Stimulated activated CD8-positive, alpha-beta memory T cell treated with anti-CD3 and anti-CD28 coated beads, Interleukin-12 subunit alpha, Interleukin-12 subunit beta, amount 100 ng/mL, for 4 hours (primary cell): ENCODE results near the gene LRRC4C.

Experiments
- DNase-seq: peaks from one replicate; pipeline ENCODE4 v3.0.0-alpha.2; 2020; ENCODE audit warnings: low read depth

The LRRC4C gene

GRCh38 chr11:40370821-40371616 is 1088.4 kb downstream of the LRRC4C start:
- DNase-seq = no peak

DNA sequence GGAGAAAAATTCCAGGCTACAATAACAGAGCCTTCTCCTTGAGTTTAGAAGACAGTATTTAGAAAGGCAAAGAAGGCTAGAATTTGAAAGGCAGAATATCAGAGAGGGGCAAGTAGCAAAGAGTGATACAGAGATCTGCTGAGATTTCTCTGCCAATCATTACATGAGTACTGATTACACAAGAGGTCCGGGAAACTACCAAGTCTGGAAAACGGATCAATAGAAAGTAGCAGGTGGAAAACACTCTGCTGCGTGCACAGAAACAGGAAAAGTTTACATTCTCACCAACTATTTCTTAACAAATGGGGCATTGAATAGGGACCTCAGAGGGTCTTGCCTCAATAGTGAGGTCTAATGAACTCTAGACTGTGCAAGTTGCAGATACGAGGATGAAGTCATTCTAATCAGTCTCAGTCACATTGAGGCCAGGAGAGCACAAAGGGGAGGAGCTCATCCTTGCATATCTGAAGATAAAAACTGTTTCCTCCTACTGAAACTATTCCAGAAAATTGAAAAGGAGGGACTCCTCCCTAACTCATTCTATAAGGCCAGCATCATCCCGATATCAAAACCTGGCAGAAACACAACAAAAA is 1099.2 kb downstream of the LRRC4C start:
- DNase-seq = no peak

- no peak for DNase-seq
These were observed 1105.3 kb downstream of the LRRC4C start for GRCh38 chr11:40354121-40354520.

DNA sequence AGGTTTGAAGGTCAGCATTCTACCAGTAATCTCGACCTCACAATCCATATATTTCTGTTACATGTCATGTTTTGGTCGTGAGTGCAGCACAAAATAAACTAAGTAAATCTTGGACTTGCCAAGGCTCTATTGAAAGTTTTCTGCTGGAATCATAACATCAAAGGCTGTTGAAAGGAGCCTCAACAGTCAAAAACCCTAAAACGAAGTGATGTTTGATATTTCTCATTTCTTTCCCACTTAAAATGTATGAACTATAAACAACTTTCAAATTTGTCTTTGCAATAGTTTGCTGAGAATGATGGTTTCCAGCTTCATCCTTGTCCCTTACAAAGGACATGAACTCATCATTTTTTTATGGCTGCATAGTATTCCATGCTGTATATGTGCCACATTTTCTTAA is 1118.5 kb downstream of the LRRC4C start:
- DNase-seq = no peak

DNA sequence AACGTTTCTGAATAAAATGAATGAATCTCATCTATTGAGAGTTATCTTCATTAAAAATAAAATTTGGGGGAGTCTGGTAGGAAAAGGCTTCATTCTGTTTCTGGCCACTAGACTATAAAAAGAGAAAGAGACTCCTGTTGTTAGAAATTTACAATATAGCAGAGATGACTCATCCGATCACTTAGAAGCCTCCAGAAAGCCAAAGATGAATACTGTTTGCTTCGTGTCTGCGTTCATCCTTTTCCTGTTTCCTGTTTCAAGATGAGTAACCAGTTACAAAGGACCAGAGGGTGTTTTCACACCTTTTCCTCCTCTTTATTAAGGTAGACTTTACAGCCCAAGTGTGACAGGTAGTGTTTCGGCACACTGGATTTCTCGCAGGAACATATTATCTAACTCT is 1120.7 kb downstream of the LRRC4C start:
- DNase-seq = no peak

DNA sequence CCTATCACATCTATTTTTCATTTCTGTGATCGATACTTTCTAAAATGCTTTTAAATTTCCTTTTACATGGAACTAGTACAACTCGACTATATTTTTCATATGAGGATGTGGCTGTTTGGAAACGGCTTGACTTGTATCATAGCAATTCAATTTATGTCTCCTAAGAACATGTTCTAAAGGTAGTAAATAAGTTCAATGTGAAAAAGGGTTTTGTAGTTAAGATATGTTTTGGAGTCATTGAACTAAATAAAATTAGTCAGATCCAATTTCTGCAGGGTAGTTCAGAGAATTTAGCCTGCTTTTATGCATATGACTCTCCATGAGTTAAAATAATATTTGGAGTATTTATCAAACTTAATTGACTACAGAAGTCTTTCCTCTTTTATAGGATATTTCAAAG is 1121.4 kb downstream of the LRRC4C start:
- no peak for DNase-seq

- DNase-seq = no peak
These were observed 1122.3 kb downstream of the LRRC4C start for GRCh38 chr11:40337118-40337517.

DNA sequence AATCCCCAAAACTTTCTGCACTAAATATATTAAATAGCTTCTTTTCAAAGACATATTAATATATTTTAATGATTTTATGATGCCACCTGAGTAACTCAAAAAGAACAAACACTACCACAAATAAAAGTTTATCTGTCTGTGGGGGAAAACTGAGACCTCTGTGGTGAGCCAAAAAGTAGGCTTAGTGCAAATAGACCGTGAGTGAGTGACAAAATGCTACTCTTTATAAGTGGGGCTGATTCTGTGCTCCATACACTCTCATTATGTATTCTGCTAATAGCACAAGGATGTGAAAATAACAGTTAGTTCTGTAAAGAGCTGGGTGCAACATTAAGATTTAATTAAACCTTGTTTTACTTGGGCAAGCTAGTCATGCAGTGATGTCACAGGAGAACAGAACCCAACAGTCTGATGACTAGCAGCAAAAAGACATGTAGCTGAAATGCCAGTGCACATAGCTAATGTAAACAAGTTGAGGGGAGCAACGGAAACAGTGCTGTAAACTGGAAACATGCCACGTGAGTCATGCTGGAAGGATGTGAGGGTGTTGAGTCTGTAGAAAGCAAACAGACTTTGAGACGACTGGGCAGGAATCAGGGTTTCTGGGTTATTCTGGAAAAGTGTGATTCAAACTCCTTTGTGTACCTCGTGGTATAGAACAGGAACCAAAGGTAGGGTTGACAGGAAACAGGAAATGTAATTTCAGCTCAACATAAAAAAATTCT is 1130.4 kb downstream of the LRRC4C start:
- DNase-seq = no peak

DNA sequence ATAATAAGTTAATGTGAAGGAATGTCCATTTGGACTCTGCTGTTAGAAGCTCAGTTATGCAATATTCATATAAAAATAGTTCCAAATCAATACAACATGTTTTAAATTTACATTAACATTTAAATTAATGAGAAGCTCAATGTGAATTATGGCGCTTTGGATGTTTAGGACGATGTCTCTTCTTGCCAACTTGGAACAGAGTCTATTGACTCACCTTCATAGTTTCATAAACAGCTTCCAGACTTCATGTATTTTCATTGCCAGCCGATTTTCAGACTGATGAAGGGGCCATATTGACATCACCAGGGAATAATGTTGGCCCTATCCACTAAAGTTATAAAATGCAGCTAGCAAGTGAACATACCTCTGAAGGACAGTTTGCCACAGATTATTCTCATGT is 1136.2 kb downstream of the LRRC4C start:
- DNase-seq = no peak

DNA sequence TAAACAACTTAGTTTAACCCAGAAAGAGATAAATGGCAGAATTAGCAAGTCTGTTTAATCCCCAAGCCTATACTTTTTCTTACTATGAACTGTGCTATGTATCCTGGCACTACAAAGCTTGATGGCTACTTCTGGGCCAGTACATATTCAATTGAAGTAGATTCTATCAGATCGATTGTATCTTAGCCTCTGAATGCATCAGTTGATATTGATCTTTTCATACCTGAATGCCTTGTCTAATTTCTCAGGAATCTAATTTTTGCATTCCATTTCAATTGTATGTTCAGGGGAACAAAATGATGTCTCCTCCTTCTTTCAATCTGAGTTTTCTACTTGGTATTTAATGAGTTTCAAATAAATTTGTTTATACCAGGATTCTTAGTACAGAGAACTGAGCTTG is 1137.9 kb downstream of the LRRC4C start:
- no peak for DNase-seq

DNA sequence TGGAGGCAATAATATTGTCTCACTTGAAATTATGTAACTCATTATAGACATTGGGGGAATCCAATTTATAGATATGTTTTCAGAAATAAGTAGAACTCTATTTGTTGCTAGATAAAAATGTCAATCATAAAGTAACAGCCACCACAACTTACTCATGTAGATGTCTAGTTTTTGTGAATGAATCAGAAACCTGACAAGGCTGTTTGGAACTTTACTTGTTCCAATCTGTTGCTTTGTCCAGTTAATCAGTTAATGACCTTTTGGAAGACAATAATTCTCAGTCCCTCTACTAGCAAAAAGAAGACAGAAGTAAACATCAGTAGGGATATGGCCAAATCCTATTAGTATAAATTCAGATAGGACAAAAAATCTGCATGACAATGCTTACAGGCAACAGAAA is 1143.3 kb downstream of the LRRC4C start:
- no peak for DNase-seq

DNA sequence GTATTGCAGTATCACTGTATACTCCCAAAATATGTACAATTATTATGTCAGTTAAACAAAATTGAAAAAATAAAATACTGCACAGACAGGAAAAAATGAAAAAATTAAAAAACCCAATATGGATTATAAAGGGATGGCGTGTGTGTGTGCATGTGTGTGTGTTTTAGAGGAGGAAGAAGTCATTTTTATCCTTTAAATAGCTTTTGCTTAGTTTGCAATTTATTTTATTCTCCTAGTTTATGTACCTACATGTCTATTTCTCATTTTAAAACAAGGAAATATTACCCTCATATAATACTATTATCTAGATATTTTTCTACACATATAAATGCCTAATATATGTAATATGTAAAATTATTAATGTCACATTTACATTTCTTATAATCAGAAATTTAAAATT is 1144.3 kb downstream of the LRRC4C start:
- DNase-seq = no peak

DNA sequence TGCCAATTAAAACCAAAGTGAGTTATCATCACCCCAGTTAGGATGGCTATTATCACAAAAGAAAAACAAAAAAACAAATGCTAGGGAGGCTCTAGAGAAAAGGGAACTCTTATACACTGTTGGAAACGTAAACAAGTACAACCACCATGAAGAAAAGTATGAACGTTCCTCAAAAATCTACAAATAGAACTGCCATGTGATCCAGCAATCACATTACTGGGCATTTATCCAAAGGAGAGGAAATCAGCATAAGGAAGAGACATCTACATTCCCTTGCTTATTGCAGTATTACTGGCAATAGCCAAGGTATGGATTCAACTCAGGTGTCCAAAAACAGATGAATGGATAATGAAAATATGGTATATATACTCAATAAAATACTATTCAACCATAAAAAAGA is 1145.1 kb downstream of the LRRC4C start:
- DNase-seq = no peak

DNA sequence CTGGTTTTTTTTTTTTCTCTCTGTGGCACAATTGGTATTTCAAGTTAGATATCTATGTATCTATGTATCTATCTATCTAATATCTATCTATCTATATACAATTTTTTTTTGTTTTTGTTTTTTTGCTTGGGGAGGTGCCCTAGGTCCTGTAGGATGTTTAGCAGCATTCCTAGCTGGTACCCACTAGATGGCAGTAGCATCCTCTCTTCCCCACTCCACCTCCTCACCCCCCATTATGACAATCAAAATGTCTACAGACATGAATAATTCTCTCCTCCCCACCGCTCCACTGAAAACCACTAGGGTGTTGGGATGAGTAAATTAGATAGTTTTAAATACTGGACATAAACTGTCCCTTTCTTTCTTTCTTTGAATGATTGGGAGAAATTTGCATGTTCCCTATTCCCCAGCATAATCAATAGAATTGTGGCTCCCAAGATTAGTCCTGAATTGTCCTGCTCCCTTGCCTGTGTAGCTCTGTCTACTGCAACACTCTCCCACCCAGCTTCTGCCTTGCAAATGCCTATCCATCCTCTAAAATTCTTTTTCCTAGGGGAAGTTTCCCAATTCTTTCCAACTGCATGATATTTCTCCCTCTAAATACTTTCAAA is 1152.4 kb downstream of the LRRC4C start:
- no peak for DNase-seq

- no peak for DNase-seq
These were observed 1156.8 kb downstream of the LRRC4C start for GRCh38 chr11:40302669-40303068.

GRCh38 chr11:40295466-40295865 is 1164.0 kb downstream of the LRRC4C start:
- DNase-seq = no peak

GRCh38 chr11:40294741-40295140 is 1164.7 kb downstream of the LRRC4C start:
- DNase-seq = no peak

GRCh38 chr11:40294349-40294735 is 1165.1 kb downstream of the LRRC4C start:
- no peak for DNase-seq

- no peak for DNase-seq
These were observed 1165.7 kb downstream of the LRRC4C start for GRCh38 chr11:40293655-40294348.

DNA sequence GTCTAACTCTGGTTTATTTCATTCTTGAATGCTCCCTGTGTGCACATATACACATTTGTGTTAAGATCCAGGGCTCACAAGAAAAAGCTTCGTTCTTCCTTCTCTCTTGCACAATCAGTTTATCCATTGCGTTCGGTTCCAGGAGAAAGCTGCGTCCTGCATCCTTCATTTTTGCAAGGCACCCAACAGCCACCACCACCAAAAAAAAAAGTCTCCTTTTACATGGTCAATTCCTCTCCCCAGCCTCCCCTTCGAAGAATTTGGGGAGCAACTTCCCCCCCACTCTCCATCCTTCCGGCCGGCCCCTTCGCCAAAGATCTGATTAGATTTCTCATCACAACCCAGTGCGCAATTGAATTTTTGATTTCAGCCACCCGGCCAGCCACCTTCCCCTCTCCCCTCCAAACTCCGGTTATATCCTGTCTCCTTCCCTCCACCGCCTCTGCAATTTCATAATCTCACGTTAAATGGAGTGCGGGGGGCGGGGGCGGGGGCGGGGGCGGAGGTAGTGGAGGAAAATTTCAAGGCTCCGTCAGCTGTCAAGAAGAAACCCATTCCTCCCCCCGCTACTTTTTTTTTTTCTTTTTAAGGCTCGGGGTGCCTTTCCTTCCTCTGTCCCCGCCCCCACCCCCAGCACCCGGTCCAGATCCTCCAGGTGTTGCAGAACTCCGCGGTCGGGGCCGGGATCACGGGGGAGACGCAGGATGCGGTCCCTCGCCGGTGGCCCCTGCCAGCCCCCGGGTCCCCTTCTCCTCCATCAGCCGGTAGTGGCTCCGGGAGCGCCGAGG is 1166.5 kb downstream of the LRRC4C start:
- DNase-seq = no peak

GRCh38 chr11:40291741-40292140 is 1167.7 kb downstream of the LRRC4C start:
- DNase-seq = no peak
